Hepatocyte (in vitro differentiated cells): ENCODE measurements around the gene BAG3.

ENCODE experiments used
- CTCF ChIP-seq: fragments of 200-600 bp; sonication (generic); IDR thresholded peaks from 2 replicates; pipeline ENCODE4 v1.5.1; 2016; ENCODE audit warnings: antibody characterized with exemption, mild to moderate bottlenecking; ENCODE audit not compliant: poor library complexity
- EZH2 ChIP-seq: fragments of 200-600 bp; sonication (generic); IDR thresholded peaks from 2 replicates; pipeline ENCODE4 v1.6.1; 2016; ENCODE audit warnings: antibody characterized with exemption, mild to moderate bottlenecking, borderline replicate concordance

GRCh38 chr10:119677904-119678755 lies 26.9 kb downstream of the BAG3 start:
- TF ChIP-seq CTCF (no peak), EZH2 (no peak)
